Colonic mucosa (tissue), 4 donors: Measurements from ENCODE around the gene CTSW. TPM values are rescaled to one million over a fixed set of nuclear protein-coding genes. Genes with fewer than 3 reads are reported as not detected.

ENCODE experiments used
- DNase-seq: peaks from one replicate; pipeline ENCODE4 v3.0.0-alpha.2; 2020
- H3K27ac ChIP-seq: fragments of 200-600 bp; one replicate; pipeline ENCODE4 v1.8.0; 2021
- H3K27me3 ChIP-seq: fragments of 200-600 bp; one replicate; pipeline ENCODE4 v1.8.0; 2021
- H3K36me3 ChIP-seq: fragments of 200-600 bp; one replicate; pipeline ENCODE4 v1.8.0; 2021
- H3K4me1 ChIP-seq: fragments of 200-600 bp; one replicate; pipeline ENCODE4 v1.8.0; 2021; ENCODE audit warnings: mild to moderate bottlenecking
- H3K4me3 ChIP-seq: fragments of 200-600 bp; one replicate; pipeline ENCODE4 v1.8.0; 2021
- H3K9ac ChIP-seq, 2 donors: one replicate each; pipeline ENCODE4 v1.7.0; 2013; ENCODE audit warnings: control low read depth in 2 of 2, low read depth in 2 of 2, low read length in 2 of 2
- H3K9me3 ChIP-seq: fragments of 200-600 bp; one replicate; pipeline ENCODE4 v1.8.0; 2021
- intact Hi-C: fragments of 100-400 bp; cut with DNase I; formaldehyde crosslinking; loops from one replicate; pipeline ENCODE4 v1.14.1; 2022
- total RNA-seq, 2 donors: library from RNA; stranded (reverse); fragmentation: NEBNext Ultra II Directional in 1 of 2; extraction: Animal tissue kit (Norgen Biotek cat#: 25700) in 1 of 2; gene quantifications; one replicate each; pipeline ENCODE4 v1.2.1, GENCODE V29; 2021
- TF ChIP-seq, protein P1 (sequence below): fragments of 200-600 bp; IDR thresholded peaks from one replicate; pipeline ENCODE4 v1.8.0; 2022; ENCODE audit warnings: antibody characterized with exemption, mild to moderate bottlenecking
- donor health status: healthy.
- donor health status: DM: no; HTN: no; CAD: no.
- donor health status: DM: no; HTN: no; CAD: no.

CTSW gene
- total RNA-seq, 2 donors from 2014 or later, result 1.2 TPM

- H3K4me1 ChIP-seq, result peaks cover 6% of the 10 kb centered on the region
- no peaks in the 10 kb centered on the region for H3K9me3 ChIP-seq
- TF ChIP-seq, protein P1, sequence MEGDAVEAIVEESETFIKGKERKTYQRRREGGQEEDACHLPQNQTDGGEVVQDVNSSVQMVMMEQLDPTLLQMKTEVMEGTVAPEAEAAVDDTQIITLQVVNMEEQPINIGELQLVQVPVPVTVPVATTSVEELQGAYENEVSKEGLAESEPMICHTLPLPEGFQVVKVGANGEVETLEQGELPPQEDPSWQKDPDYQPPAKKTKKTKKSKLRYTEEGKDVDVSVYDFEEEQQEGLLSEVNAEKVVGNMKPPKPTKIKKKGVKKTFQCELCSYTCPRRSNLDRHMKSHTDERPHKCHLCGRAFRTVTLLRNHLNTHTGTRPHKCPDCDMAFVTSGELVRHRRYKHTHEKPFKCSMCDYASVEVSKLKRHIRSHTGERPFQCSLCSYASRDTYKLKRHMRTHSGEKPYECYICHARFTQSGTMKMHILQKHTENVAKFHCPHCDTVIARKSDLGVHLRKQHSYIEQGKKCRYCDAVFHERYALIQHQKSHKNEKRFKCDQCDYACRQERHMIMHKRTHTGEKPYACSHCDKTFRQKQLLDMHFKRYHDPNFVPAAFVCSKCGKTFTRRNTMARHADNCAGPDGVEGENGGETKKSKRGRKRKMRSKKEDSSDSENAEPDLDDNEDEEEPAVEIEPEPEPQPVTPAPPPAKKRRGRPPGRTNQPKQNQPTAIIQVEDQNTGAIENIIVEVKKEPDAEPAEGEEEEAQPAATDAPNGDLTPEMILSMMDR, result no peak
- H3K27me3 ChIP-seq, result no peaks in the 10 kb centered on the region
- intact Hi-C loops, result no loop called here
- no peak overlapping the region for H3K4me3 ChIP-seq
- no peak overlapping the region for H3K27ac ChIP-seq
- H3K36me3 ChIP-seq, result peaks cover 7% of the 10 kb centered on the region
- no peak for DNase-seq
- no peak overlapping the region for H3K9ac ChIP-seq
Observed at GRCh38 chr11:65866509-65867283, 12.9 kb upstream of the CTSW start.

GRCh38 chr11:65867284-65868071 is 12.2 kb upstream of the CTSW start:
- TF ChIP-seq, protein P1, result no peak
- Histone ChIP-seq H3K36me3 (peaks cover 4% of the 10 kb centered on the region), H3K9ac (no peak overlapping the region), H3K9me3 (no peaks in the 10 kb centered on the region), H3K4me3 (no peak overlapping the region), H3K27ac (no peak overlapping the region), H3K4me1 (no peaks in the 10 kb centered on the region), H3K27me3 (no peaks in the 10 kb centered on the region)
- intact Hi-C loops, result no loop called here
- no peak for DNase-seq

- Histone ChIP-seq H3K9ac (no peak overlapping the region), H3K9me3 (no peaks in the 10 kb centered on the region), H3K4me1 (no peaks in the 10 kb centered on the region), H3K36me3 (no peaks in the 10 kb centered on the region), H3K27ac (no peak overlapping the region), H3K4me3 (no peak overlapping the region), H3K27me3 (no peaks in the 10 kb centered on the region)
- TF ChIP-seq, protein P1, result no peak
- intact Hi-C loops, result no loop called here
- no peak for DNase-seq
Observed at GRCh38 chr11:65868076-65868667, 11.5 kb upstream of the CTSW start.

DNA sequence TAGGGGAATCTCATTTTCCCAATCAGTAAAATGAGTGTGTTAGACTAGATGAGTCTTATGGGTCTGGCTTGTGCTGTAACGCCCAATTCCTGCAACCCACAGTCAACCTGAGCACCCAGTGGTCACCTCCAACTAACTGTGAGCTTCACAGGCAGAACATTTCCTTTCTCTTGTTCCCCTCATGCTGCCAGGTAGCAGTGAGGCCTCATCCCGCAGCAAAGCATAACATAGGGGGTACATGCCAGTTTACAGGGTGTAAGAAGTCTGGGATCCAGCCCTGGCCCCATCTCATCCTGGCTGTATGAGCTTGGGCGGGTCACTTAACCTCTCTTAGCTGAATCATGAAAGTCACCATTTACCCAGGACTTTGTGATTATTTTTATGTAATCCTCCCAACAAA is 10.7 kb upstream of the CTSW start:
- intact Hi-C loops, result no loop called here
- Histone ChIP-seq H3K36me3 (no peaks in the 10 kb centered on the region), H3K4me3 (no peak overlapping the region), H3K27ac (no peak overlapping the region), H3K9ac (no peak overlapping the region), H3K4me1 (no peaks in the 10 kb centered on the region), H3K9me3 (no peaks in the 10 kb centered on the region), H3K27me3 (no peaks in the 10 kb centered on the region)
- TF ChIP-seq, protein P1, result no peak
- no peak for DNase-seq

GRCh38 chr11:65869643-65870306 is 9.9 kb upstream of the CTSW start:
- intact Hi-C loops, result no loop called here
- Histone ChIP-seq H3K27ac (no peak overlapping the region), H3K27me3 (no peaks in the 10 kb centered on the region), H3K36me3 (no peaks in the 10 kb centered on the region), H3K4me1 (no peaks in the 10 kb centered on the region), H3K9me3 (no peaks in the 10 kb centered on the region), H3K9ac (no peak overlapping the region), H3K4me3 (no peak overlapping the region)
- DNase-seq, result no peak
- TF ChIP-seq, protein P1, result no peak
